ENCODE results near the gene LAMC2. TPM values are rescaled to one million over a fixed set of nuclear protein-coding genes. Genes with fewer than 3 reads are reported as not detected.

LAMC2 gene
- total RNA-seq, 2 experiments from 2014 or later = 0.38 TPM; not detected in 1

DNA sequence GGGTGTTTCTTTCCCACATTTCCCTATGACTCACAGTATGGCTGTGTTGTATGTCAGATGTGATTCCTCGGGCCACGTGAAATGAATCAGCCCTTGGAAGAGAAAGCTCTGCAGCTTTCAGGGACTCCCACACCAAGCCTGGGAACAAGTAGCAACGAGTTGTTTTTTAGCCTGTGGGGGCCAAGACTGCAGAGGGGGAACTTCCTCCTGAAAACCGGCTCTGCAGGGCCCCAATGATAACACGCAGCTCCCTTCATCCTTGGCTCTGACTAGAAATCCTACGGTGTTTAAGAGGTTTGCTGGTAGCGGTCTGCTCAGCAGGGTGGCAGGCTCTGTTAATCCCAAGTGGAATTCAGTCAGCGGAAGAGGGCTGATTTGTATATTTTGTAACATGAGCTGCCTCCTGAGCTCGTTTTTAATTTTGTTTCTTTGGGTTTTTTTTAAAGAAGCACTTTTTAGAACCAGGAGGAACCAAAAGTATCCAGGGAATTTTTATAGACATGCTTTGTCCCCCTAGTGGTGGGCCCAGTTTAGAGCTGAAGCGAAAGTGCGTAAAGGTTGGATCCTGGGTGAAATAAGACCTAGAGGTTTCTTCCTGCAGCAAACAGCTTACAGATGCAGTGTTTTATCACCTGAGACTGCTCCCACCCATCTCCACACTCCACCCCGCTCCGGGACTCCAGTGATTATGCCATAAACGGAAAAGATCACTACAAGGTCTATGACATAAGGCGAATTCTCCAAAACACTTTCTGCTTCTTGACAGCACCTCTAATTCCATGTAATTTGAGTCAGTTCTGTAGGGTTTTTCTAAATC, 48.8 kb downstream of the LAMC2 start:
- no peaks in the 10 kb centered on the region for H3K4me1 ChIP-seq (ENCODE audit: insufficient read depth, low read length, poor library complexity, severe bottlenecking)
- H3K9me3 ChIP-seq (ENCODE audit: low read length) = no peaks in the 10 kb centered on the region
- peak; percentile 17 for DNase-seq (ENCODE audit: low spot score)
- TF ChIP-seq, protein P1, sequence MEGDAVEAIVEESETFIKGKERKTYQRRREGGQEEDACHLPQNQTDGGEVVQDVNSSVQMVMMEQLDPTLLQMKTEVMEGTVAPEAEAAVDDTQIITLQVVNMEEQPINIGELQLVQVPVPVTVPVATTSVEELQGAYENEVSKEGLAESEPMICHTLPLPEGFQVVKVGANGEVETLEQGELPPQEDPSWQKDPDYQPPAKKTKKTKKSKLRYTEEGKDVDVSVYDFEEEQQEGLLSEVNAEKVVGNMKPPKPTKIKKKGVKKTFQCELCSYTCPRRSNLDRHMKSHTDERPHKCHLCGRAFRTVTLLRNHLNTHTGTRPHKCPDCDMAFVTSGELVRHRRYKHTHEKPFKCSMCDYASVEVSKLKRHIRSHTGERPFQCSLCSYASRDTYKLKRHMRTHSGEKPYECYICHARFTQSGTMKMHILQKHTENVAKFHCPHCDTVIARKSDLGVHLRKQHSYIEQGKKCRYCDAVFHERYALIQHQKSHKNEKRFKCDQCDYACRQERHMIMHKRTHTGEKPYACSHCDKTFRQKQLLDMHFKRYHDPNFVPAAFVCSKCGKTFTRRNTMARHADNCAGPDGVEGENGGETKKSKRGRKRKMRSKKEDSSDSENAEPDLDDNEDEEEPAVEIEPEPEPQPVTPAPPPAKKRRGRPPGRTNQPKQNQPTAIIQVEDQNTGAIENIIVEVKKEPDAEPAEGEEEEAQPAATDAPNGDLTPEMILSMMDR (conservative IDR thresholded peaks at IDR 0.05; ENCODE audit: low read length) = peak; percentile 79
- TF ChIP-seq EZH2phosphoT487 (IDR thresholded peaks at IDR 0.05; ENCODE audit: borderline replicate concordance, low read depth, low read length) = no peak
- intact Hi-C loops (cut with micrococcal nuclease; ENCODE audit: unreplicated experiment) = no loop called here
- no peaks in the 10 kb centered on the region for H3K9me2 ChIP-seq (ENCODE audit: insufficient read depth, low read length)
- ChIA-PET POLR2A (no interaction called here), CTCF (ENCODE audit: unreplicated experiment) (no interaction called here)
- H3K36me3 ChIP-seq (ENCODE audit: insufficient read depth, low read length) = no peaks in the 10 kb centered on the region
- H3K79me2 ChIP-seq (ENCODE audit: insufficient read depth, low read depth, low read length) = no peaks in the 10 kb centered on the region
- BruUV-seq (replicated peaks) = no TSS peak
- no peak overlapping the region for H3K4me2 ChIP-seq (ENCODE audit: low read length)
- no peak overlapping the region for H2AFZ ChIP-seq (ENCODE audit: low read length)
- no peak overlapping the region for H3K4me3 ChIP-seq (ENCODE audit: low read depth, low read length, poor library complexity, severe bottlenecking)
- H3K27ac ChIP-seq (ENCODE audit: low read depth, low read length, poor library complexity, severe bottlenecking) = no peak overlapping the region
- H4K20me1 ChIP-seq (ENCODE audit: insufficient read depth, low read length) = no peaks in the 10 kb centered on the region

DNA sequence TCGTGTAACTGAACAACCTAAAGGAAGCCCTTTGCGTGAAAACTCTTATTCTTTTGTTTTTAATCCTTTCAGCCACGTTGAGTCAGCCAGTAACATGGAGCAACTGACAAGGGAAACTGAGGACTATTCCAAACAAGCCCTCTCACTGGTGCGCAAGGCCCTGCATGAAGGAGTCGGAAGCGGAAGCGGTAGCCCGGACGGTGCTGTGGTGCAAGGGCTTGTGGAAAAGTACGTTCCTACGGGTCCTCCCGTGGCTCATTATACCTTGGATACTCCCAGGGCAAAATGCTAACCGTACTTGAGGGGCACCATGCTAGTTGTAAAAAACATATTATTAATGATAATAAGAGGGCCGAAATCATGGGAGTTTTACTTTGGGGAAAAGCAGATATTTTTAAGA, 49.4 kb downstream of the LAMC2 start:
- CTCF ChIA-PET (ENCODE audit: unreplicated experiment) = no interaction called here
- Histone ChIP-seq H3K36me3 (ENCODE audit: insufficient read depth, low read length) (no peaks in the 10 kb centered on the region), H3K4me1 (ENCODE audit: insufficient read depth, low read length, poor library complexity, severe bottlenecking) (no peaks in the 10 kb centered on the region), H3K4me3 (ENCODE audit: low read depth, low read length, poor library complexity, severe bottlenecking) (no peak overlapping the region), H3K9me3 (ENCODE audit: low read length) (no peaks in the 10 kb centered on the region), H4K20me1 (ENCODE audit: insufficient read depth, low read length) (no peaks in the 10 kb centered on the region), H3K79me2 (ENCODE audit: insufficient read depth, low read depth, low read length) (no peaks in the 10 kb centered on the region), H3K27ac (ENCODE audit: low read depth, low read length, poor library complexity, severe bottlenecking) (no peak overlapping the region), H3K9me2 (ENCODE audit: insufficient read depth, low read length) (no peaks in the 10 kb centered on the region), H3K4me2 (ENCODE audit: low read length) (no peak overlapping the region), H2AFZ (ENCODE audit: low read length) (no peak overlapping the region)
- BruUV-seq (replicated peaks) = no TSS peak
- TF ChIP-seq, protein P1 (conservative IDR thresholded peaks at IDR 0.05; ENCODE audit: low read length) = no peak
- TF ChIP-seq EZH2phosphoT487 (IDR thresholded peaks at IDR 0.05; ENCODE audit: borderline replicate concordance, low read depth, low read length) = no peak
- POLR2A ChIA-PET = no interaction called here
- DNase-seq (ENCODE audit: low spot score) = no peak
- intact Hi-C loops (cut with micrococcal nuclease; ENCODE audit: unreplicated experiment) = no loop called here

DNA sequence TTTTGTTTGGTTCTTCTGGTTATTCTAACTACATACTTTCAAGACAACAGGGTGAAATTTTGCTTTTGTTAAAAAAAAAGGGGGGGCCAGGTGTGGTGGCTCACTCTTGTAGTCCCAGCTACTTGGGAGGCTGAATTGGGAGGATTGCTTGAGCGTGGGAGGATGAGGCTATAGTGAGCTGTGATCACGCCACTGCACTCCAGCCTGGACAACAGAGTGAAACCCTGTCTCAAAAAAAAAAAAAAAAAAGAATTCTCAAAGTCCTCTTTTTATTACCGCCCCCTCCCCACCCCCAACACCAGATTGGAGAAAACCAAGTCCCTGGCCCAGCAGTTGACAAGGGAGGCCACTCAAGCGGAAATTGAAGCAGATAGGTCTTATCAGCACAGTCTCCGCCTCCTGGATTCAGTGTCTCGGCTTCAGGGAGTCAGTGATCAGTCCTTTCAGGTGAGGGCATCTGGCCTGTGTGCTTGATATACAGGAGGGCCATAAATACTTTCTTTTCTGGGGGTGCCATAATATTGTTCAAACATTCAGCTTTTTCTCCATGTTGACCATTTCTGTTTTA, 50.2 kb downstream of the LAMC2 start:
- Histone ChIP-seq H4K20me1 (ENCODE audit: insufficient read depth, low read length) (no peaks in the 10 kb centered on the region), H3K4me2 (ENCODE audit: low read length) (no peak overlapping the region), H3K4me3 (ENCODE audit: low read depth, low read length, poor library complexity, severe bottlenecking) (no peak overlapping the region), H3K79me2 (ENCODE audit: insufficient read depth, low read depth, low read length) (no peaks in the 10 kb centered on the region), H3K27ac (ENCODE audit: low read depth, low read length, poor library complexity, severe bottlenecking) (no peak overlapping the region), H3K9me3 (ENCODE audit: low read length) (no peaks in the 10 kb centered on the region), H2AFZ (ENCODE audit: low read length) (no peak overlapping the region), H3K9me2 (ENCODE audit: insufficient read depth, low read length) (no peaks in the 10 kb centered on the region), H3K4me1 (ENCODE audit: insufficient read depth, low read length, poor library complexity, severe bottlenecking) (no peaks in the 10 kb centered on the region), H3K36me3 (ENCODE audit: insufficient read depth, low read length) (no peaks in the 10 kb centered on the region)
- intact Hi-C loops (cut with micrococcal nuclease; ENCODE audit: unreplicated experiment) = no loop called here
- TF ChIP-seq EZH2phosphoT487 (IDR thresholded peaks at IDR 0.05; ENCODE audit: borderline replicate concordance, low read depth, low read length) = no peak
- TF ChIP-seq, protein P1 (conservative IDR thresholded peaks at IDR 0.05; ENCODE audit: low read length) = no peak
- ChIA-PET POLR2A (no interaction called here), CTCF (ENCODE audit: unreplicated experiment) (no interaction called here)
- DNase-seq (ENCODE audit: low spot score) = no peak
- no TSS peak for BruUV-seq (replicated peaks)
